HG02973 (cell line): ENCODE data around the gene LAMA5.

Experiments
- ATAC-seq: cut with Tn5 transposase; IDR thresholded peaks from one replicate; pipeline ENCODE4 v1.9.1; 2021; ENCODE audit warnings: moderate library complexity; ENCODE audit not compliant: unreplicated experiment

LAMA5 gene

GRCh38 chr20:62305149-62305764 is 61.9 kb downstream of the LAMA5 start:
- ATAC-seq = no peak

DNA sequence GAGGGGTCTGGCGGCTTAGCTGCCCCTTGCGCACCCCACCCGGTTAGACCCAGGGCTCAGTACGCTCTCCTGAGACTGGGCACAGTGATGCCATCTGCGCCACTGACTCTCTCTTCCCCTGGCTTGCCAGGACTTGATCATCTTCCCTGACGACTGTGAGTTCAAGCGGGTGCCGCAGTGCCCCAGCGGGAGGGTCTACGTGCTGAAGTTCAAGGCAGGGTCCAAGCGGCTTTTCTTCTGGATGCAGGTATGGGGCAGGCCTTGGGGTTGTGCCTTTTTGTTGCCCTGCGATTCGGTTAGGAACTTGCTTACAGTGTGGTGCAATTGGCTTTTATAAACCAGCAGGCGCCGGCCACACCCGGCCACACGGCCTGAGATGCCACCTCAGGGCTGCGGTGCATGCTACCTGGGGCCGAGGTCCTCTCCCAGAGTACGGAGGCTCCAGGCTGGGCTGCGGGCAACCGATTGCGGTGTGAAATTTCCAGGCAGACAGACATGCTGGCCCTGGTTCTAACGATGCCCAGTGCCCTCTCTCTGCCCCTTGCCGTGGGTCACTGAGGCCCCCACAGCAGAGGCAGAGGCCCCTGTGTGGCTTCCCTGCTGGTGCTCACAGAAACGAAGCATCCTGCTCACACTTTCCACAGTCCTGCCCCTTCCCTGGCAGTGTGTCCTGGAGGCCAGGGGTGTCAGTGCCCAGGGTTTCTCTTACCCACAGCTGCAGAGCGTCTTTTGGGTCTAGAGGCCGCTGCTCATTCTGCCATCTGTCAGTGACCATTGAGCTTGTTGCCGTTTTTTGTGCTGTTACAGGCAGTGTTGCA is 62.6 kb downstream of the LAMA5 start:
- no peak for ATAC-seq

GRCh38 chr20:62303340-62304226 is 63.5 kb downstream of the LAMA5 start:
- peak; percentile 1 for ATAC-seq

- no peak for ATAC-seq
These were observed 64.1 kb downstream of the LAMA5 start for GRCh38 chr20:62303062-62303339.

- ATAC-seq = peak; percentile 74
These were observed 64.6 kb downstream of the LAMA5 start, which contains the start of gene ADRM1 for GRCh38 chr20:62302341-62303061. Gene ADRM1, plus strand, starts transcription at chr20:62302997. Its CDS starts 572 bp downstream, at chr20:62303569.

- peak; percentile 30 for ATAC-seq
These were observed 65.3 kb downstream of the LAMA5 start for GRCh38 chr20:62301773-62302340.

- ATAC-seq = no peak
These were observed 65.9 kb downstream of the LAMA5 start for GRCh38 chr20:62301111-62301668.

- no peak for ATAC-seq
These were observed 66.8 kb downstream of the LAMA5 start for GRCh38 chr20:62300319-62300718.

DNA sequence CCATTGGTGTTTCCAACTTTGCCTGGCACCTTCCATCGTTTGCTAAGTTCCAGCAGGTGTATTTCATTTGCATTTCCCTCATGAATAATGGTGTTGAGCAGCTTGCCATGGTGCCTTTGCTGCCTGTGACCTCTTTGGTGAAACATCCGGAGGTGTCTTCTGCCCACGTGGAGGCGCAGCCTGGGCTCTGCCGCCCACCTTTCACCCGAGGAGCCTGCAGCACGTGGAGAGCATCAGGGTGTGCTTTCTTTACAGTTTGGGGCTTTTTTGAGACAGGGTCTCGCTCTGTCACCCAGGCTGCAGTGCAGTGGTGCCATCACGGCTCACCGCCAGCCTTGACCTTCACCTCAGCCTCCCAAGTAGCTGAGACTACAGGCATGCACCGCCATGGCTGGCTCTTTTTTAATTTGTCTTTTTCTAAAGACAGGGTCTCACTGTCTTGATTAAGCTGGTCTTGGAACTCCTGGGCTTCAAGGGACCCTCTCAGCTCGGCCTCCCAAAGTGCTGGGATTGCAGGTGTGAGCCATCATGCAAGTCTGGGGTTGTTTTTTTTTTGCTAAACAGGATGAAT is 67.4 kb downstream of the LAMA5 start:
- ATAC-seq = no peak

GRCh38 chr20:62298577-62299249 is 68.4 kb downstream of the LAMA5 start:
- no peak for ATAC-seq

- no peak for ATAC-seq
These were observed 69.5 kb downstream of the LAMA5 start for GRCh38 chr20:62297449-62298227.

- ATAC-seq = no peak
These were observed 70.2 kb downstream of the LAMA5 start for GRCh38 chr20:62296724-62297448.

- no peak for ATAC-seq
These were observed 72.6 kb downstream of the LAMA5 start for GRCh38 chr20:62294516-62294915.

DNA sequence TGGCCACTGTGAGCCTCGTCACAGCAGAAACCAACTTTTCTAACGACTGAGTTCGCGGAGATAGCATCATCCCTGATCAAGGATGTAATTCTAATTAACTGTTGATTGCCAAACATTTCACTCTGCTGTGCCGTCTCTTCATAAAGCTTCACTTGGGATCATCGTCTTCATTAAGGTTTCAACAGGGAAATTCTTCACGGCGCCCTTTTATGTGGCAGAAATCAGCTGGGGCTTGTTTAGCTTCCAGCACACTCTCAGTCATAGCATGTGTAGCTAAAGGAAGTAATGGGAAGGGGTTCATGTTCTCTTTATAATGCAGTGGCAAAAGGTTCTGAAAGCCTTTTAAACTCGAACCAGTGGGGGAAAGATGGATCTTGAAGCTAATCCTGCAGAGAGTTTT is 73.2 kb downstream of the LAMA5 start:
- ATAC-seq = no peak

DNA sequence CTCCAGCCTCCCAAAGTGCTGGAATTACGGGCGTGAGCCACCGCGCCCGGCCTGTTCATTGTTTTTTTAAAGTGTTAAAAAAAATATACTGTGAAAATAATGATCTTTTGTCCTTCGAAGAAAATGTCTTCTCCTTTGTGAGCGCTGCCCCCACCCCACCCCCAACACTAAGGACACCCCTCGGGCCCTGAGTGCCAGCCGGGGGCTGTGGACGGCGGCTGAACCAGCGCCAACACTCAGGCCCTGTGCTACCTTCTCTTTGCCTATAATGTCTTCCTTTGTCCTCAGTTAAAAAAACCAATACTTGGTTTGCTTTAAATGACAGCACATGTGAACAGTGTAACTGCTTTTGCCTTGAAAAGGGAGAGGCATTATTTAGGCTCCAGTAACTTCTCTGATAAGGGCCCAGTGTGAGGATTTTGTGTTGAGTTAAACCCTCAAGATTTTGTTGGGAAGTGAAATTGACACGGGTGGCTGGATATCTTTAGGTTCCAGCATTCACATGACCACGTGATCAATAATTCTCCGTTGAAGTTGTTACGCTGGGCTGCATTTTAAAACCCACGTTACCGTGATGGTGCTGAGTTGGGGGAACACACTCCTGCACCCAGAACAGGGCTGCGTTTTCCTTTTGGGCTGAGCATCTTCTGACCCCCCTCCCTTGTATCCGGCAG is 73.9 kb downstream of the LAMA5 start:
- no peak for ATAC-seq

DNA sequence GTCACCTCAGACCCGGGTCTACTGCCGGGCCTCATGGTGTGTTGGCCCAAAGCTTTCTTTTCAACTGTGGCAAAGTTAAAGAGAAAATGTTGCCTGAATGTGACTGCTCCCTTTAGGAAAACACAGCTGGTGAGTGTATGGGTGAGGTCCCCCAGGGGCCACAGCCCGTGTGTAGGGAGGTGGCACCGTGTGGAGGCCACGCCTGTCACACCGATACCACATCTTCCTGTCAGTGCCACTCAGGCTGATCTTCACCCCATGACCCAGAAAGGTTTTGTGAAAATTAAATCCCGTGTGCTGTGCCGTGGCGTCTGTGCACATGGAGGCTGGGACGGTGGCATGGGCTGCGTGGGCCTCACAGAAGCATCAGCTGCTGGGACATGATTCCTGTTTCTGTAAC is 75.0 kb downstream of the LAMA5 start:
- ATAC-seq = no peak

DNA sequence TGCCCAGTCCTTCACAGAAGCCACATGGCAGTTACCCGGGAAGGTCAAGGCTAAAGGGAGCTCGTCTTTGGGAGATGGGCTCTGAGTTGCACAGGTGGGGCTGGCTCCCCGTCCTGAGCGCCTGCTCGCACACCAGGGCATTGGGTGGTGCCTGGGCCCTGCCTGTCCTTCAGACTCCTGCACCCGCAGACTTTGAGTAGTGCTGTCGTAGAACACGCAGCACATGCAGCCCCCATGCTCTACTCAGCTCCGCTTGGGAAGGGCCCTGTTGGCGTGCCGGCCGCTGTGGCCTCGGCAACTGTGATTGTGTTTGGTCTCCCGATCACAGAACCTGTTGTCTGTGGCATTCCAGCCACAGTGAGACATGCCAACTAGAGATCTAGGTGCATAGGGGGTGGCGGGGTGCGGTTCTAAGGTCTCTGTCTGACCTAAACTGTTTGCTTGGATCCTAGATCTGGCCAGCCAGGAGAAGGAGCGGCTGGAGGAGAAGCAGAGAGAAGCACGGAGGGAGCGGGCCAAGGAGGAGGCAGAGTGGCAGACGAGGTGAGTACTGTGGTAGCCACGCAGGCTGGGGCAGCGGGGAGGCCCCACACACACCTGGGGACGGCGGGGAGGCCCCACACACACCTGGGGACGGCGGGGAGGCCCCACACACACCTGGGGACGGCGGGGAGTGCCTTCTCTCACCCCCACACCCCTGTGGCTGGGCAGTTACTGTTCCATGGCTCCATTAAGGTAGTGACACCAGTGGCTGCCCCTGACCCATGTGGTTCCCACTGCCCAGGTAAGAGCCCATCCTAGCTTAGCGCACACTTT is 75.7 kb downstream of the LAMA5 start:
- ATAC-seq = no peak
